Stimulated activated CD8-positive, alpha-beta memory T cell treated with anti-CD3 and anti-CD28 coated beads, Interleukin-7, amount 100 ng/mL, for 1 hour (primary cell): ENCODE measurements around the gene PUS1.
"Not testable (repeated sequence)": the region's sequence is repeated elsewhere in the genome, so short reads cannot be mapped to it uniquely, and the experiment has no call there.

Experiments used
- DNase-seq, 2 donors: peaks; one replicate each; pipeline ENCODE4 v3.0.0-alpha.2; 2020; ENCODE audit warnings: low read depth in 2 of 2

The PUS1 gene

GRCh38 chr12:131959641-131960589 lies 30.8 kb downstream of the PUS1 start:
- no peak for DNase-seq

GRCh38 chr12:131960590-131961325 lies 31.7 kb downstream of the PUS1 start:
- not testable (repeated sequence) for DNase-seq

GRCh38 chr12:131961328-131961727 lies 32.3 kb downstream of the PUS1 start:
- DNase-seq: not testable (repeated sequence)

- DNase-seq: no peak
Observed at GRCh38 chr12:131962069-131962468, 33.0 kb downstream of the PUS1 start.

GRCh38 chr12:131963381-131963780 lies 34.3 kb downstream of the PUS1 start:
- no peak for DNase-seq

GRCh38 chr12:131965073-131965472 lies 36.0 kb downstream of the PUS1 start:
- DNase-seq: no peak

- no peak for DNase-seq
Observed at GRCh38 chr12:131971226-131971625, 42.1 kb downstream of the PUS1 start.

- DNase-seq: no peak
Observed at GRCh38 chr12:131975228-131975627, 46.2 kb downstream of the PUS1 start.

- DNase-seq: no peak
Observed at GRCh38 chr12:131979606-131980005, 50.5 kb downstream of the PUS1 start.

- DNase-seq: no peak
Observed at GRCh38 chr12:131980263-131980662, 51.2 kb downstream of the PUS1 start.

- DNase-seq: no peak
Observed at GRCh38 chr12:131981388-131981787, 52.3 kb downstream of the PUS1 start.

- no peak for DNase-seq
Observed at GRCh38 chr12:131982041-131982440, 53.0 kb downstream of the PUS1 start.

GRCh38 chr12:131983026-131983425 lies 54.0 kb downstream of the PUS1 start:
- DNase-seq: no peak

- DNase-seq: no peak
Observed at GRCh38 chr12:131983554-131983953, 54.5 kb downstream of the PUS1 start.

- DNase-seq: no peak
Observed at GRCh38 chr12:131984334-131984733, 55.3 kb downstream of the PUS1 start.

GRCh38 chr12:131985510-131985875 lies 56.4 kb downstream of the PUS1 start:
- not testable (repeated sequence) for DNase-seq

GRCh38 chr12:131986361-131986760 lies 57.3 kb downstream of the PUS1 start:
- DNase-seq: no peak

GRCh38 chr12:131986910-131987309 lies 57.8 kb downstream of the PUS1 start:
- DNase-seq: no peak

GRCh38 chr12:131987552-131987951 lies 58.5 kb downstream of the PUS1 start:
- no peak for DNase-seq

- no peak for DNase-seq
Observed at GRCh38 chr12:131988054-131988796, 59.1 kb downstream of the PUS1 start.

- no peak for DNase-seq
Observed at GRCh38 chr12:131989021-131989420, 59.9 kb downstream of the PUS1 start.
